Measurements from ENCODE around the gene CD151.

The CD151 gene

DNA sequence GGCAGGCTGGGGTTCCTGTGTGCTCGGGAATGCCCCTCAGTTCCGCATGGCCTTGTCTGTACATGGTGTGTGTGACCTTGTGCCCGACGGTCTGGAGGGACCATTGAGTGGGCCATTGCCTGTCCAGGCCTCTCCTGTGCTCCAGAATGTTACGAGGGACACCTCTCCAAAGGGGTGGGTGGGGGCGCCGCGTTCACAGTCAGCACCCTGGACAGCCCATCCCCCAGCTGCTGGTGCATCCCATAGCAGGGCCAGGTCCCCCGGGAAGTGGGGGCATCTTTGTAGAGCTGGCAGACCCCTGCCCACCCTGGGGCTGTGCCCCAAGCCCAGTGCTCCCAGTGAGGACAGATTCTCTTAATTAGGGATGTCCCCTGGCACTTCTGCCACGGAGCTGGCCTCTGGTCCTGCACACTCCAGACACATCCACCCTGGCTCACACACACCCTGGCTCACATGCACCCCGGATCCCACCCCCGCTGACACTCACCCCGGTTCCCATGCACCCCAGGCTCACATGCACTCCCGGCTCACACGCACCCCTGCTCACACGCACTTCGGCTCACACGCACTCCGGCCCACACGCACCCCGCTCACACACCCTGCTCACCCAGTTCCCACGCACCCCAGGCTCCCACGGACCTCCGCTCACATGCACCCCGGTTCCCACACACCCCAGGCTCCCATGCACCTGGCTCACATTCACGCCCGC, 25.5 kb downstream of the CD151 start:
- no peak for DNase-seq (ENCODE audit: low read depth)

DNA sequence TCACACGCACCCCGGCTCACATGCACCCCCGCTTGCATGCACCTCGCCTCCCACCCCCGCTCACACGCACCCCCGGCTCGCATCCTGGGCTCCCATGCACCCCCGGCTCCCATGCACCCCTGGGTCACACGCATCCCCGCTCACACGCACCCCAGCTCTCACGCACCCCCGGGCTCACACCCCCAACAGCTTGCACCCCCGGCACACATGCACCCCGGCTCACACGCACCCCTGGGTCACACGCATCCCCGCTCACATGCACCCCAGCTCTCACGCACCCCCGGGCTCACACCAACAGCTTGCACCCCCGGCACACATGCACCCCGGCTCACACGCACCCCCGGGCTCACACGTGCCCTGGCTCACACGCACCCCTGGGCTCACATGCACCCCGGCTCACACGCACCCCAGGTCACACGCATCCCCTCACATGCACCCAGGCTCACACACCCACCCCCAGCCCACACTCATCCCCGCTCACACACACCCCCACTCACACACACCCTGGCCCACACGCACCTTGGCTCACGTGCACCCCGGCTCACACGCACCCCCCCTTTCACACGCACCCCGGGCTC, 26.1 kb downstream of the CD151 start:
- no peak for DNase-seq (ENCODE audit: low read depth)

DNA sequence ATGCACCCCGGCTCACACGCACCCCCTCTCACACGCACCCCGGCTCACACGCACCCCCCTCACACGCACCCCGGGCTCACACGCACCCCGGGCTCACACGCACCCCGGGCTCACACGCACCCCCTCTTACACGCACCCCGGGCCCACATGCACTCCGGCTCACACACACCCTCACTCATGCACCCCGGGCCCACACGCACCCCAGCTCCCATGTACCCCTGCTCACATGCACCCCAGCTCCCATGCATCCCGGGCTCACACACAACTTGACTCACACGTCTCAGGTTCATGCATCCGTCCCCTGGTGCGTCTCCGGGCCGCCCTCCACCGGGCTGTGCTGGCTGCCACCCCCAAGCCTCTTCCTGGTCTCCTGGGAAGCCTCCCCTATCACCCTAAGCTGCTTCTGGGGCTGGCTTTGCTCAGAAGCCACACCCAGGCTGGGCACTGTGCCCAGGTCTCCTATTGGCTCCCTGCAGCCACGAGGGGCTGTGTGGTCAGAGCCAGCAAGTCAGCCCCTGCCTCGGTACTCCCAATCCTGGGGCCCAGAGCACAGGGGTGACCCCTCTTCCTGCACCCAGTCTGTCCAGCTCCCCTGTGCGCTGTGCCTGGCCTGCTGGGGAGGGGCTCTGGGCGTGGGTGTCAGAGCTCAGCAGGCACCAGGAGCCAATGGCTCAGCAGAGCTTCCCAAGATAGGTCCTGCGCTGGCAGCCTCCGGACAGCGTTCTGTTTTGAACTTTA, 26.8 kb downstream of the CD151 start:
- DNase-seq (ENCODE audit: low read depth): no peak

DNA sequence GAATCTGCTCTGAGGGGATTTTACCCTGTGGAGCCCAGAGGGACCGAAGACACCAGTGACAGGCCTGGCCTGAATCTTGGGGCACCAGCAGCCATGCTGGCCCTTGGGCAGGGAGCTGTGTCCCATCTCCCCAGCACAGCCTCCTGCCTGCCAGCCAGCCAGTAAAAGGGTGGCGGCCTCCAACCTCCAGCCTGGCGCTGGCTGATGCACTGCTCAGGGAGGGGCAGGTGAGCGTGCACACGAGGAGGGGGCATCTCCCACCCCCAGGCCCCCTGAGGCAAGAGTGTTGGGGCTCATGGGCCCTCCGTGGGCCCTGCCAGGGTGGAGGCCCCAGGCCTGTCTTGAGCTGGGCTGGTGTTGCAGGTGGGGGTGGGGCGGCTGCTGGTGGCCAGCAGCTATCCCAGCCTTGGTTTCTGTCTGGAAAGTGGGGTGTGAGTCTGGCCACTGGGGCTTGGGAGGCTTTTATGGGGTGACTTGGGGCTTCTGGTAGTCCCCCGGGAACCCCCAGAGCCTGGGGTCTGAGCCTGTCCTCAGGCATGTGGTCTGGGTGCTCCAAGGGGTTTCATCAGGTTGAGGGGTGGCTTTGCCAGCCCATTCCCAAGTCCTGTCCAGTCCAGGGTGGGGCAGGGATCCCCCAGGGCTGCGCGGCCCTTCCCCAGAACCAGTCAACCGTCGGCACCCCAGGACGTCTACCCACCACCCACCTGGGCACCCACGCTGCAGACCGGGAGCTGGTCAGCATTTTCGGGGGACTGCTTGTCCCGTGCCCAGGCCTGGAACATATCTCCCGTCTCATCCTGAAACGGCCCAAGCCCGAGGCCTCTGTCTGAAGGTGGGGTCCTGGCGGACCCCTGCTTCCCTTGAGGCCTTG, 27.7 kb downstream of the CD151 start:
- DNase-seq (ENCODE audit: low read depth): no peak

DNA sequence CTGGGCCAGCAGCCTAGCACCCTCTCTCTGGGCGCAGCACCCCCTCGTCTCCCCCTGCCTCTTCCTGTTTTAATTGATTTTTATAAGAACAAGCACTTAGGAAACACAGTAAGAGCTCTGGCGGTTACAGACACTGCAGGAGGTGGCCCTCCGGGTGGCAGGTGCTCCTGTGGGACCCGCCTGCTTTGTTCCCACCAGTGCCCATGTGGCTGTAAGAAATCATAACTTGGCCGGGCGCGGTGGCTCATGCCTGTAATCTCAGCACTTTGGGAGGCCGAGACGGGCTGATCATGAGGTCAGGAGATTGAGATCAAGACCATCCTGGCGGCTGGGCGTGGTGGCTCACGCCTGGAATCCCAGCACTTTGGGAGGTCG, 28.3 kb downstream of the CD151 start:
- DNase-seq (ENCODE audit: low read depth): no peak

DNA sequence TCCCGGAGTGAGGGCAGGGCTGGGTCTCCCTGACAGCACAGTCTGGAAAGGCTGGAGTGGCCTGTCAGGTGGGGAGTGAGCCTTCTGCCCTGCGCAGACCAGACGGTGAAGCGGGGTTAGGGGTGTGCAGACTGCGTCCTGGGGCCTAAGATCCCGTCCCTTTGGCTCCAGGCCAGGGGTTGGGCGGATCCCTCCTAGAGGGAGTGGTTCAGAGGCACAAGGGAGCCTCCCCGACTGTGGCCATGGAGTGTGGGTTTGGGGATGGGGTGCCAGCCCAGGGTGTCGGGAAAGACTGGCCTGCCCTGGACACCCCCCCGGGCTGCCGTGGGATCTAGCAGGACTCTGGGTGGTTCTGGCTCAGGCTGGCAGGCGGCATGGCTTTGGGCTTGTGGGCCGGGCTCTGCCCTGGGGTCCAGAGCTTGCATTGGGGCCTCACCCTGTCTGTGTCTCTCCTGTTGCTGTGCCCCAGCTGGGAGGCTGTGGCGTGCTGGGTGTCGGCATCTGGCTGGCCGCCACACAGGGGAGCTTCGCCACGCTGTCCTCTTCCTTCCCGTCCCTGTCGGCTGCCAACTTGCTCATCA, 29.4 kb downstream of the CD151 start:
- no peak for DNase-seq (ENCODE audit: low read depth)

DNA sequence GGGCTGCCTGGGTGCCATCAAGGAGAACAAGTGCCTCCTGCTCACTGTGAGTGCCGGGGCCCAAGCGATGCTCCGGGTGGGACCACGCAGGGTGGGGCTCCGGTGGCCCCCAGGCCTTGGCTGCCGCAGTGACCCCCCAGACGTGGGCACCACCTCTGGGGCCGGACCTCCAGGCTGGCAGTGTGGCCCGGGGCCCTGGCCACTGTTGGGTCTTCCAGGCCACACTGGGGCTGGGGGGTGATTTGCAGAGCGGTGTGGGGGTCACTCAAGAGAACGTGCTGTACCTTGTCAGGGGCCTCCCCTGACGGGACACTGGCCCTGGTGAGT, 29.9 kb downstream of the CD151 start:
- no peak for DNase-seq (ENCODE audit: low read depth)

DNA sequence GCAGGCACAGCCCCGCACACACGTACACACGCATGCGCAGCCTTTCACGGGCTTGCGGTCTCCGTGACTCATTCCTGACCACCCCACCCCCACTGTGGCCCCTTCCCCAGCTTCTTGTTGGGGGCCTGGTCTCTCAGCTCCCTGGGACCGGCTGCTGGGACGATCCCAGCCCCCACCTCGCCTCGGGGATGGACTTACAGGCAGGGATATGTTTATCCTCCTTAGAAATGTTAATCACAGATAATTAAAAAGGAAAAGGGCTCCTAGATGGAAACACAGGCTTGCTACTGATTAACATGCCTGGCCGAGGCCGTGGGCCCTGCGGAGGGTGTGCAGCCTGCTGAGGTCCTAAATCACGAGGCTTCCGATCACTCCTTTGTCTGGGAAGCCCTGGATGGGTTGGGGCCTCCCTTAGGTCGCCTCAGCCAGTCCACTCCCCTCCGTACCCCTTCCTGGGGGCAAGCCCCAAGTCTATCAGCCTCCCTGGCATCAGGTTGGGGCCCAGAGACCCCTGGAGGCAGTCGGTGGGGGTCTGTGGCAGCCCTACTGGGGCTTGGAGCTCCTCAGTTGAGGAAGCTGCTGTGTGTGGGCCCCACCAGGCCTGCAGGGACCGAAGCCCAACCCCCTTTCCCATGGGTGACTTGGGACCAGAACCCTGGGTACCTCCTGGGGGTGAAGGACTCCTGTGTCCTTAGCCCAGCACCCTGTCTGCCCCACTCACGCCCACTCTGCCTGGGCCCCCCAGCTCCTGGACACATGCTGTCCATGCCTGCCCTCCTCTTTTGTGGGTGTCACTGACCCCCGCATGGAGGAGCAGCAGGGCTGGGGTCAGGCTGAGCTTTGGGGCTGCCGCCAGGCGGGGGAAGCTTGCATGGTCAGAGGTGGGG, 30.5 kb downstream of the CD151 start:
- no peak for DNase-seq (ENCODE audit: low read depth)

DNA sequence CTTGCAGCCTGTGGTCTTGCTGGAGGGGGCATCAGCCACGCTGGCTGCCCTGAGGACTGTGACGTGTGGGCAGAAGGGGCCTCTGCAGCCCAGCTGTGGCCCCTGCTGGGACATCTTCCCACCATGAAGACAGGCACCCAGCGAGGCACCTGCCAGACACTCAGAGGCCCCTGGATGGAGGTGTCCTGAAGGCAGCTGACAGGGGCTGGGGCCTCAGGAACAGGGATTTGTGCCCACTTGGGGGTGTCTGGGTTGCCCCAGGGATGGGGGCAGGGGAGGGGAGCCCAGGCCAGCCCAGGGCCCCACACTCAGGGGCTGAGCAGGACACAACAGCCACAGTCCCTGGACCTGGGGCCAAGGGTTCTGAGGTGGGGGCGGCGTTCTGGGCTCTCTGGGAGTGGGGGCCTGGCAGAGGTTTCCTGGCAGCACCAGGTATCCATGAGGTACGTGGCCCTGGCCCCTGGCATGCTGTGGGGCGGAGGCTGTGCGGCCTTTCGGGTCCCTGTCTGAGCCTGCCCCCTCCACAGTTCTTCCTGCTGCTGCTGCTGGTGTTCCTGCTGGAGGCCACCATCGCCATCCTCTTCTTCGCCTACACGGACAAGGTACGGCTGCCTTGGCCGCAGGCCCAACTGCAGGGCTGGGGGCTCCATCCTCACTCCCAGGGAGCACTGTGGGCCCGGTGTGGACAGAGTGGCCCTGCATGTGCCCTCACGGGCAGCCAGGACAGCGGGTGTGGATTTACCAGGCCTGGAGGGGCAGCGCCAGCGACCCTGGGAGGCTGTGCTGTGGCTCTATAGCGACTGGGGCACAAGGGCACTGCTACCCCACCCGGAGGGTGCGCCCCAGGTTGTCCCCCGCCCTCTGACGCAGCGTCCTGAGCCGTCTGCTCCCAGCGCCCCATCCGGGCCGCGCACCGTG, 31.4 kb downstream of the CD151 start:
- no peak for DNase-seq (ENCODE audit: low read depth)

- DNase-seq (ENCODE audit: low read depth): no peak
These were observed 32.1 kb downstream of the CD151 start for GRCh38 chr11:864898-865297.

- no peak for DNase-seq (ENCODE audit: low read depth)
These were observed 33.0 kb downstream of the CD151 start for GRCh38 chr11:865462-866430.

- DNase-seq (ENCODE audit: low read depth): no peak
These were observed 33.7 kb downstream of the CD151 start for GRCh38 chr11:866481-866880.

DNA sequence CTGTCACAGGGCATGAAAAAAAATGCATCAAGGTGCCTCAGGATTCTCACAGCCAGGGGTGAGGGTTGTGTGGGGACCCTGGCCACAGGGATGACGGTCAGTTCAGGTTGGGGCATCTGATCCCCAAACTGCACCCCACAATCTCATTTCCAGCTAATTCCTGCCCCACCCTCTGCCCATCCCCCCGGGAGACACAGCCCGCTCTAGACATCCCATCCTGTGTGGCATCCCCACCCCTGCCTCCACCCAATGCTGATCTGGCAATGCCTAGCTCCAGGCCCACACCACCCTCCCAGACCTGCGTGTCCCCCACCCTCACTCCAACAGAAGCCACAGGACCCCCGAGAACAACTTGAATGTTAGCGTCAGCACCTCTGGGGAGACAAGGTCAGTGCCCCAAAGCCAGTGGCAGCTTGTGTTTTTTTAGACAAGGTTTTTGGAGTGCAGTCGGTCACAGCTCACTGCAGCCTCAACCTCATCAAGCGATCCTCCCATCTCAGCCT, 35.2 kb downstream of the CD151 start:
- DNase-seq (ENCODE audit: low read depth): no peak

DNA sequence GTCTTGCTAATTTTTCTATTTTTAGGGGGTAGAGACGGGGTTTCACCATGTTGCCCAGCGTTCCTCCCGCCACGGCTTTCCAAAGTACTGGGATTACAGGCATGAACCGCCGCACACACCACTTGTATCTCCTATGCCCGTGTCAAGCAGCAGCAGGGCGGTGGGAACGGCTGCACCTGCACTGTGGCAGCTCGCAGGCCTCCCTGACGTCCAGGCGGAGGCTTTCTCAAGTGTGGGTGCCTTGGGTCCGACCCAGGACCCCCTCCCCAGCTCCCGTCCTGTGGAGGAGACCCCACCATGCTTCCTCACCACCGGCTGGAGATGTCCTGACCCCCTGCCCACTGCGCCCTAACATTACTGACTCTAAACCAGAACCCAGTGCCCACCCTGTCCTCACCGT, 35.6 kb downstream of the CD151 start:
- DNase-seq (ENCODE audit: low read depth): no peak

GRCh38 chr11:868802-869201, 36.0 kb downstream of the CD151 start:
- DNase-seq (ENCODE audit: low read depth): no peak

DNA sequence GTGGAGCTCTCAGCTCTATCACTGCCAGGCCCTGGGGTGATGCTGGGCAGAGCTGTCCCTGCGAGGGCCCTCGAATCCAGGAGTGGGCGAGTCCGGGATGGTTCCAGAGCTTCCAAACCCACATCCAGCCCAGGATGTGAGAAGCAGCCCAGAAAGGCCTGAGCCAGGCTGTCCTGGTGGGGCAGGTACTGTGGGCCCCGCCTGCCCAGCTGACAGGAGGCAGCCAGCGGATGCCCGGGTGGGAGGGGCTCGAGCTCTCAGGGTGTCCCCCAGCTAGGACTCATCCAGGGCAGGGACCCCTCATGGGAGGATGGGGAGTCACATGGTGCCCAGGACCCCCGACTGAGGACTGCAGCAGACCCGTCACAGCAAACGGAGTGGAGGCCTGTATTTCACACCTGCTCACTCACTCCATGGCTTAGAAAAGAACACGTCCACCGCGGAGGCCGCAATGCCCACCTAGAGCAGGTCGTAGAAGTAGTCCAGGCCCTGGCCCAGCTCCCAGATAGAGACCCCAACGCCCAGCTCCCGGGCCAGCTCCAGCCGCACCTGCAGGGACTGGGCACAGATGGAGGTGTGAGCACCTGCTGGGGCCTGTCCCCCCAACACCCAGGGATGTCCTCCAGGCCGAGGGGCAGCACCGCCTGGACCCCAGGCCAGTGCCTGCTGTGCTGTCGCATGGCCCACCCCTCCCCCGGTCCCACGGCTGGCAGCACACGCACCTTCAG, 36.8 kb downstream of the CD151 start:
- DNase-seq (ENCODE audit: low read depth): no peak

DNA sequence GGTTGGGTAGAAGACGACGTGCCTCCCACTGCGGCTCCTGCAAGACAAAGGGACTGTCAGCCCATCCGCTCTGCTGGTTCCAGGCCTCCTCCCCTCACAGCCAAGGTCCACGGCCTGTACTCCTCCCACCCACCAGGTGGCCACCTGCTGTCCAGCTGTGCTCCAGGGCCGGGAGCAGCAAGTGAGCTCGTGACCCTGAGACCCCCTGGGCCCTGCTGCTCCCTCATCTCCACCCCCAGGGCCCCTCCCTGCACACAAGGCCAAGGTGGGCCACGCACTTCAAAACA, 37.3 kb downstream of the CD151 start:
- DNase-seq (ENCODE audit: low read depth): no peak

- no peak for DNase-seq (ENCODE audit: low read depth)
These were observed 37.7 kb downstream of the CD151 start for GRCh38 chr11:870418-870817.

All from stimulated activated CD8-positive, alpha-beta memory T cell treated with anti-CD3 and anti-CD28 coated beads, Interleukin-12 subunit alpha, Interleukin-12 subunit beta, amount 100 ng/mL, for 4 hours (primary cell).